Thoracic aorta (tissue), 2 donors: ENCODE measurements around the gene ARL15. TPM values are rescaled to one million over a fixed set of nuclear protein-coding genes. Genes with fewer than 3 reads are reported as not detected.

Experiments
- ATAC-seq: fragments of 150-250 bp; one replicate; pipeline ENCODE4 v1.8.0; 2017; ENCODE audit warnings: low read depth; ENCODE audit not compliant: insufficient number of reproducible peaks, low FRiP score
- DNase-seq: peaks from one replicate; pipeline ENCODE4 v3.0.0-alpha.2; 2020; ENCODE audit warnings: low spot score
- H3K27ac ChIP-seq, 2 donors: fragments of 200-600 bp; sonication (generic); 1 replicate in 1 of 2; 2 replicates in 1 of 2; pipeline ENCODE4 v1.5.1; 2016; ENCODE audit warnings: mild to moderate bottlenecking in 2 of 2, moderate library complexity in 2 of 2
- H3K27me3 ChIP-seq: fragments of 200-600 bp; sonication (generic); replicated peaks from 2 replicates; pipeline ENCODE4 v1.6.0; 2016; ENCODE audit warnings: mild to moderate bottlenecking; ENCODE audit not compliant: insufficient read depth
- H3K36me3 ChIP-seq: fragments of 200-600 bp; sonication (generic); one replicate; pipeline ENCODE4 v1.5.1; 2016
- H3K4me1 ChIP-seq, 2 donors: fragments of 200-600 bp; sonication (generic); 1 replicate in 1 of 2; 2 replicates in 1 of 2; pipeline versions ENCODE4 v1.5.1 to v1.6.0; 2016; ENCODE audit warnings: low read depth in 2 of 2, mild to moderate bottlenecking in 1 of 2; ENCODE audit not compliant: control insufficient read depth in 1 of 2
- H3K4me3 ChIP-seq: fragments of 200-600 bp; sonication (generic); 2 replicates; pipeline ENCODE4 v1.5.1; 2016; ENCODE audit warnings: mild to moderate bottlenecking
- H3K9me3 ChIP-seq: fragments of 200-600 bp; sonication (generic); 2 replicates; pipeline ENCODE4 v1.5.1; 2016
- total RNA-seq, 2 donors: library from RNA; depleted of rRNA; stranded (reverse); fragments of >200 nt; gene quantifications; one replicate each; pipeline versions ENCODE4 v1.1.0 to v1.2.3, GENCODE V29; 2016
- TF ChIP-seq, protein P1 (sequence below): fragments of 200-600 bp; sonication (generic); IDR thresholded peaks from one replicate; pipeline ENCODE4 v1.5.1; 2019; ENCODE audit warnings: antibody characterized with exemption

The ARL15 gene
- total RNA-seq, 2 donors from 2014 or later: 23.6 to 36.8 TPM

DNA sequence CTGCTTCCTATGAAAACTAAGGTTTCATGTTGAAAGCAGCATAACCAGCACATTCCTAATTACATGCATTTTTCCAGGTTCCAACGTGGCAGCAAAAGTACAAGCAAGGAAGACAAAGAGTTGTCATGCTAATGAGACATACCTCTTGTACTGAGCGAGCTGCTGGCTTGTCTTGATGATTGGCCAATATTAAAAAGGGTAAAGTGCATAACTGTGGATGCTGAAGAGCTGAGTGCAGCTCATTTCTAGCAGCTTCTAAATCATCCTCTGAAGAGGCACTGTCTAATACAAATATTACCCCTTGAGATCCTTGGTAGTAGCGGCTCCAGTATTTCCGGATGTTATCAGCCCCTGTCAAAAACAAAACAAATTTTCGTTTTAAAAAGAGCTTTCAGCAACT lies 197.3 kb downstream of the ARL15 start:
- ATAC-seq (no peak), DNase-seq (no peak)
- H3K36me3 ChIP-seq: no peaks in the 10 kb centered on the region
- H3K27ac ChIP-seq: no peak overlapping the region
- TF ChIP-seq, protein P1, sequence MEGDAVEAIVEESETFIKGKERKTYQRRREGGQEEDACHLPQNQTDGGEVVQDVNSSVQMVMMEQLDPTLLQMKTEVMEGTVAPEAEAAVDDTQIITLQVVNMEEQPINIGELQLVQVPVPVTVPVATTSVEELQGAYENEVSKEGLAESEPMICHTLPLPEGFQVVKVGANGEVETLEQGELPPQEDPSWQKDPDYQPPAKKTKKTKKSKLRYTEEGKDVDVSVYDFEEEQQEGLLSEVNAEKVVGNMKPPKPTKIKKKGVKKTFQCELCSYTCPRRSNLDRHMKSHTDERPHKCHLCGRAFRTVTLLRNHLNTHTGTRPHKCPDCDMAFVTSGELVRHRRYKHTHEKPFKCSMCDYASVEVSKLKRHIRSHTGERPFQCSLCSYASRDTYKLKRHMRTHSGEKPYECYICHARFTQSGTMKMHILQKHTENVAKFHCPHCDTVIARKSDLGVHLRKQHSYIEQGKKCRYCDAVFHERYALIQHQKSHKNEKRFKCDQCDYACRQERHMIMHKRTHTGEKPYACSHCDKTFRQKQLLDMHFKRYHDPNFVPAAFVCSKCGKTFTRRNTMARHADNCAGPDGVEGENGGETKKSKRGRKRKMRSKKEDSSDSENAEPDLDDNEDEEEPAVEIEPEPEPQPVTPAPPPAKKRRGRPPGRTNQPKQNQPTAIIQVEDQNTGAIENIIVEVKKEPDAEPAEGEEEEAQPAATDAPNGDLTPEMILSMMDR: no peak
- no peaks in the 10 kb centered on the region for H3K9me3 ChIP-seq
- H3K27me3 ChIP-seq: no peaks in the 10 kb centered on the region
- no peak overlapping the region for H3K4me3 ChIP-seq
- no peaks in the 10 kb centered on the region for H3K4me1 ChIP-seq

GRCh38 chr5:54109626-54110330 lies 200.6 kb downstream of the ARL15 start:
- Histone ChIP-seq H3K4me3 (no peak overlapping the region), H3K9me3 (no peaks in the 10 kb centered on the region), H3K27me3 (no peaks in the 10 kb centered on the region), H3K4me1 (no peaks in the 10 kb centered on the region), H3K36me3 (no peaks in the 10 kb centered on the region), H3K27ac (no peak overlapping the region)
- DNase-seq (no peak), ATAC-seq (no peak)
- TF ChIP-seq, protein P1: no peak

DNA sequence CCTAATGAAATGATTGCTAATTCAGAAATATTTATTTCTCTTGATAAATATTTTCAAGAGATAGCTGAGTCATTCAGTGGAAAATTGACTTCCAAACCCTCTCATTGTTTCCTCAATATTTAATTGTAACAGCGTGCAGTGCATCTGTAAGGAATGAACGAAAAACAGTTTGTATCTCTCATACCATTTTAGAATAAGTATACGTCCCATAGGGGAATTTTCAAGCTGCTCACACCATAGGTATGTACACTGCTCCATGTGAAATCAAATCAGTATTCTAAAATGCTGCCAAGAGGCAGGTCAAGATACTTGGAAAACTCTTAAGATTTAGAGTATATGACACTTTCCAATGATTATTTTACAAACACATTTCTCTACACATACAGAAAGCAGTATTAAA lies 202.2 kb downstream of the ARL15 start:
- Histone ChIP-seq H3K27me3 (no peaks in the 10 kb centered on the region), H3K9me3 (no peaks in the 10 kb centered on the region), H3K4me3 (no peak overlapping the region), H3K27ac (no peak overlapping the region), H3K36me3 (no peaks in the 10 kb centered on the region), H3K4me1 (no peaks in the 10 kb centered on the region)
- ATAC-seq (no peak), DNase-seq (no peak)
- TF ChIP-seq, protein P1: no peak

GRCh38 chr5:54103871-54104270 lies 206.5 kb downstream of the ARL15 start:
- no peak for ATAC-seq
- Histone ChIP-seq H3K27ac (no peak overlapping the region), H3K27me3 (no peaks in the 10 kb centered on the region), H3K4me1 (no peaks in the 10 kb centered on the region), H3K4me3 (no peak overlapping the region), H3K36me3 (no peaks in the 10 kb centered on the region), H3K9me3 (no peaks in the 10 kb centered on the region)
- TF ChIP-seq, protein P1: no peak
- no peak for DNase-seq

- Histone ChIP-seq H3K27ac (no peak overlapping the region), H3K4me1 (no peaks in the 10 kb centered on the region), H3K9me3 (no peaks in the 10 kb centered on the region), H3K4me3 (no peak overlapping the region), H3K36me3 (no peaks in the 10 kb centered on the region), H3K27me3 (no peaks in the 10 kb centered on the region)
- DNase-seq (no peak), ATAC-seq (no peak)
- TF ChIP-seq, protein P1: no peak
Measured at GRCh38 chr5:54098267-54098666, 212.1 kb downstream of the ARL15 start.
